Glutamatergic neuron (in vitro differentiated cells): Measurements from ENCODE around the gene RAN. TPM values are rescaled to one million over a fixed set of nuclear protein-coding genes. Genes with fewer than 3 reads are reported as not detected.

Source experiments
- DNase-seq: peaks from one replicate; pipeline ENCODE4 v3.0.0; 2022
- H3K27ac Mint-ChIP-seq: one replicate; pipeline ENCODE4 v1.8.0; 2020; ENCODE audit warnings: mild to moderate bottlenecking, mixed read lengths, inconsistent platforms; ENCODE audit not compliant: unreplicated experiment
- H3K27me3 Mint-ChIP-seq: one replicate; pipeline ENCODE4 v1.8.0; 2020; ENCODE audit warnings: mild to moderate bottlenecking, moderate library complexity, mixed read lengths, inconsistent platforms; ENCODE audit not compliant: unreplicated experiment
- H3K36me3 Mint-ChIP-seq: one replicate; pipeline ENCODE4 v1.8.0; 2020; ENCODE audit warnings: mild to moderate bottlenecking, mixed read lengths, inconsistent platforms; ENCODE audit not compliant: unreplicated experiment
- H3K4me1 Mint-ChIP-seq: one replicate; pipeline ENCODE4 v1.8.0; 2020; ENCODE audit warnings: mild to moderate bottlenecking, low read depth, mixed read lengths, inconsistent platforms; ENCODE audit not compliant: unreplicated experiment
- H3K4me3 Mint-ChIP-seq: one replicate; pipeline ENCODE4 v1.8.0; 2020; ENCODE audit warnings: mild to moderate bottlenecking, mixed read lengths, inconsistent platforms; ENCODE audit not compliant: unreplicated experiment
- H3K9me3 Mint-ChIP-seq: one replicate; pipeline ENCODE4 v1.8.0; 2020; ENCODE audit warnings: mild to moderate bottlenecking, moderate library complexity, mixed read lengths, inconsistent platforms; ENCODE audit not compliant: unreplicated experiment
- CTCF ChIP-seq: fragments of 200-600 bp; sonication (generic); IDR thresholded peaks from one replicate; pipeline ENCODE4 v1.5.0; 2021; ENCODE audit not compliant: partially characterized antibody, unreplicated experiment
- total RNA-seq: library from RNA; stranded (reverse); fragmentation: NEBNext Ultra II Directional; extraction: Animal tissue kit (Norgen Biotek cat#: 25700); gene quantifications from one replicate; pipeline ENCODE4 v1.2.1, GENCODE V29; 2021; ENCODE audit not compliant: unreplicated experiment

Gene RAN
- total RNA-seq, 1 donor from 2014 or later, result 766 TPM

DNA sequence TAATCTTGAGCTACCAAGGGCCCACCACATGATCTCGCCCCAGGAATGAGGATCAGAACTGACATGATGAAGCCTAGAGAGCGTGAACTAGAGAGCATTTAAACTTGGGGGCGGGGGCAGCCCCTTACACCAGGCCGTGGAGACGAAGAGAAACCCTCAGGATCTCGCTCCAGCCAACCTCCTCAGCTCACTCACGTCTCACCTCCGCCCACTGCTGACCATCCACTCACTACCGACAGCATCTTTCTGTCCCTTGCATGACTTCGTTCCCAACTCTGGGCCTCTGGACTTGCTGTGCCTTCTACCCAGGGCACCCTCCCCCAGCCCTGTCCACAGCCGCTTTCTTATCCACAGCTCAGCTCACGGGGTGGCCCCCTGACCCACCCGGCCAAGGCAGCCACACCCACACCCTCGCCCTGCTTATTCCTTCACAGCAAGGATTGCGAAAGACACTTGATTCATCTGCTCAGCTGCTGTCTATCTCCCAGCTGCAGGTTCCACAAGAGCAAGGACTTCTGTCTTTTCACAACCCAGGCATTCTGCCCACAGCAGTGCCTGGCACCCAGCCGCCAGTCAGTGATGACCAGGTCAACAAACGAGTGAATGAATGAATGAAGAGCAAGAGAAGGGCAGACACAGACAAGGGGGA is 39.2 kb upstream of the RAN start:
- Mint-ChIP-seq H3K27ac (peak overlapping the region; percentile 83), H3K4me3 (no peak overlapping the region), H3K9me3 (peaks cover 3% of the 10 kb centered on the region), H3K36me3 (no peaks in the 10 kb centered on the region), H3K27me3 (peaks cover 5% of the 10 kb centered on the region), H3K4me1 (peaks cover 43% of the 10 kb centered on the region)
- no peak for DNase-seq
- no peak for TF ChIP-seq CTCF

DNA sequence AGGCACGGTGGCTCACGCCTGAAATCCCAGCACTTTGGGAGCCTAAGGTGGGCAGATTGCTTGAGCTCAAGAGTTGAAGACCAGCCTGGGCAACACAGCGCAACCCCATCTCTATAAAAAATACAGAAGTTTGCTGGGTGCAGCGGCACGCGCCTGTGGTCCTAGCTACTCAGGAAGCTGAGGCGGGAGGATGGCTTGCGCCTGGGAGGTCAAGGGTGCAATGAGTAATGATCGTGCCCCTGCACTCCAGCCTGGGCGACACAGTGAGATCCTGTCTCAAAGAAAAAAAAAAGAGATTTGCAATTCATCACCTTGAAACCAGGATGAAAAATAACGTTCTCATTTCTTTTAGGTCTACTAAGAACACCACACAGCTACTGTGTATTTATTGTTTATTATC is 36.9 kb upstream of the RAN start:
- Mint-ChIP-seq H3K36me3 (no peaks in the 10 kb centered on the region), H3K9me3 (peaks cover 12% of the 10 kb centered on the region), H3K4me3 (no peak overlapping the region), H3K27ac (no peak overlapping the region), H3K4me1 (peaks cover 48% of the 10 kb centered on the region), H3K27me3 (peaks cover 9% of the 10 kb centered on the region)
- no peak for TF ChIP-seq CTCF
- DNase-seq, result no peak

- peaks cover 46% of the 10 kb centered on the region for H3K4me1 Mint-ChIP-seq
- peak overlapping the region; percentile 59 for H3K27ac Mint-ChIP-seq
- no peak for TF ChIP-seq CTCF
These were observed 36.4 kb upstream of the RAN start for GRCh38 chr12:130835436-130835835.

DNA sequence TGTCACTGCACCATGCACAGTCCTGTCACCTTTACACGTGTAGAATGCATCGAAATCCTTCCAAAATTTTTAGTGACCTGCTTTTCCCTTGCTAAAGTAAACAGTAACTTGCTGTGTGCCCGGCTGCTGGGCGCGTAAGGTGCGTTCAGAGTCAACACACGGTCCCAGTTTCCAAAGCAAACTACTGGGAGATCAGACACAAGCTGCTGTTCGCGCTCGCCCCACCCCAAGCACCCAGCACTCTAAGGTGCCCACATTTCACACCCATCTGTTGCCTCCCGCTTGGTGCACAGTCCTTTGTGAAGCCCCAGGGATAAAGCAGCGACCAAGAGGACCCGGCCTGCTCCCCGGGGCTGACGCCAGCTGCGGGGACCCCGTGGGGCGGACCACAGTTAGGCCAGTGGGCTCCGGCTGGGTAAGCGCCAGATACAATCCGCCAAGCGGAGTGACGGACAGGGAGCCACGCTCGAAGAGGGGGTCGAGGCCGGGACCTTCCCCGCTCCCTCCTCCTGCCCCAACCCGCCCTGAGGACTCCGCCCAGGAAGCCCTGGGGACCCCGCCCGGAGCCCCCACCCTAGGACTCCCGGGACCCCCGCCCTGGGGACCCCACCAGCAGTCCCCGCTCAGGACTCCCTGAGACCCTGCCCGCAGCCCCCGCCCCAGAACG is 33.4 kb upstream of the RAN start:
- Mint-ChIP-seq H3K36me3 (no peaks in the 10 kb centered on the region), H3K4me1 (peaks cover 32% of the 10 kb centered on the region), H3K27me3 (peaks cover 7% of the 10 kb centered on the region), H3K9me3 (peaks cover 11% of the 10 kb centered on the region), H3K4me3 (peak overlapping the region; percentile 97), H3K27ac (peak overlapping the region; percentile 94)
- no peak for TF ChIP-seq CTCF
- DNase-seq, result peak; percentile 68

More at GRCh38 chr12:130835436-130835835, 36.4 kb upstream of the RAN start:
- DNase-seq, result no peak
- H3K36me3 Mint-ChIP-seq, result no peaks in the 10 kb centered on the region
- peaks cover 12% of the 10 kb centered on the region for H3K9me3 Mint-ChIP-seq
- peak overlapping the region; percentile 47 for H3K4me3 Mint-ChIP-seq
- H3K27me3 Mint-ChIP-seq, result peaks cover 9% of the 10 kb centered on the region

DNA sequence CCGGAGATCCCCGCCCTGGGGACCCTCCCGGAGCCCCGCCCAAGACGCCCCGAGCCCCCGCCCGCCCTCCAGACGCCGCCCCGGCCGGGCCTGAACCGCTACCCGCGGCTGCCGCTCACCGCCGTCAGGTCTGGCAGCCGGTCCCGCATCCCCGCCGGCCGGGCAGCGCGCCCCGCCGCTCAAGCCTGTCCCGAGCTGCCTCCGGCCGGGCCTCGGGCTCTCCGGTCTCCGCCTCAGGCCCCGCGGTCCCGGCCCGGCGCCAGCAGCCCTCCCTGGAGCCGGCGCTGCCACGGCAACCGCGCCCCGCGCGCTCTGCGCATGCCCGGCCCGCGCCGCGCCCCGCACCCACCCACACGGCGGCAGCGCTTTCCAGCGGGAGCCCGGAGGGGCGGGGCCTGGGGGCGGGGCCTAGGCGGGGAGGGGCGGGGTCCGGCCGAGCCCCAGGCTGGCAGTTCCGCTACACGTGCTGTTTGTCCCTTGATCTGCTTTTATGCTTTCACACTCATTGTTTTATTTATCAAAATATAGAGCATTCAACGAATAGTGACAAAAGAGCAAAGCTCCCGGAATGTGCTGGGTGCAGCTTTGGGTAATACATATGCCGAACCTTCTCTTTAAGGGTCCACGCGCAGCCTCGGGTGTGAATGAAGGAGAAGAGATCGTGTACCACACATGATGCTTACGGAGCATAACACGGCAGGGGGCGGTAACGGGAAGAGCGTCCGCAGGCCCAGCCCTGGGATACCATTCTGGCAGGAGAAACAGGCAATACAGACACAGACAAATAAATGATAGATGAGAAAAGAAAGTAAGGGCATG is 32.7 kb upstream of the RAN start, which contains the start of gene STX2:
TSS of gene STX2 (minus strand) at position 300 of the 819 bp plus-strand sequence. CDS start at position 149, 151 bp downstream.
- Mint-ChIP-seq H3K9me3 (peaks cover 11% of the 10 kb centered on the region), H3K4me1 (peaks cover 29% of the 10 kb centered on the region), H3K36me3 (no peaks in the 10 kb centered on the region), H3K4me3 (peak within 1 kb of the TSS; percentile 97), H3K27ac (peak within 1 kb of the TSS; percentile 94), H3K27me3 (peaks cover 4% of the 10 kb centered on the region)
- DNase-seq, result peak; percentile 93
- peak; percentile 53 for TF ChIP-seq CTCF
